GM18873 (cell line): ENCODE data around the gene HOXA10.

Source experiments
- ATAC-seq: cut with Tn5 transposase; IDR thresholded peaks from one replicate; pipeline ENCODE4 v1.9.1; 2021; ENCODE audit warnings: mild to moderate bottlenecking, moderate library complexity, moderate number of reproducible peaks; ENCODE audit not compliant: unreplicated experiment, low FRiP score

Gene HOXA10

DNA sequence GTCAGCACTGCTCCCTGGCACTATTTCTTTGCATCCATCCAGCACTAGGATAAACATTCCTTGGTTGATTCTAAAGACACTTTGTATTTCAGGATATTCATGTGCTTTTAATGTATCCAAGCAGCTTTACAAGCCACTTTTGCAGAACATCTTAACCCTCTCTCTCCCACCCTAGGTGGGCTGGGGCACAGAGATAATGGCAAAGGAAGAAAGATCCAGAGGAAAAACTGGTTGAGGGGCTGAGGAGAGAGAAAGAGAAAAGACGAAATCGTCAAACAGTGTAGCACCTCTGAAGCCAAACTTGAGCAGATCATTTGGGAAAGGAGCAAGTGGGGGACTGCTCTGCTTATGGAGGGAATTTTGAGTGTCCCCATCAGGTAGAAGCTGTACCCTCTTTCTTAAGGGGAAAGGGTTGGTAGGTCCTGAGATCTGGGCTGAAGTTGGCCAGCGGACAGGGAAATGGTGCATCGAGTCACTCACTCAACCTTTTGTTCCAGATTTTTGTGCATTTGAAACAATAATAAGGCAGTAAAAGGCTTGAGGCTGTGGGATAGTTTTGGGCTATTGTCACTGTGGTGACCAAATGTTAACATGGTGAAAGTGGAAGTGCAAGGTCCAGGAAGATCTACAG, 30.0 kb upstream of the HOXA10 start:
- ATAC-seq = no peak

DNA sequence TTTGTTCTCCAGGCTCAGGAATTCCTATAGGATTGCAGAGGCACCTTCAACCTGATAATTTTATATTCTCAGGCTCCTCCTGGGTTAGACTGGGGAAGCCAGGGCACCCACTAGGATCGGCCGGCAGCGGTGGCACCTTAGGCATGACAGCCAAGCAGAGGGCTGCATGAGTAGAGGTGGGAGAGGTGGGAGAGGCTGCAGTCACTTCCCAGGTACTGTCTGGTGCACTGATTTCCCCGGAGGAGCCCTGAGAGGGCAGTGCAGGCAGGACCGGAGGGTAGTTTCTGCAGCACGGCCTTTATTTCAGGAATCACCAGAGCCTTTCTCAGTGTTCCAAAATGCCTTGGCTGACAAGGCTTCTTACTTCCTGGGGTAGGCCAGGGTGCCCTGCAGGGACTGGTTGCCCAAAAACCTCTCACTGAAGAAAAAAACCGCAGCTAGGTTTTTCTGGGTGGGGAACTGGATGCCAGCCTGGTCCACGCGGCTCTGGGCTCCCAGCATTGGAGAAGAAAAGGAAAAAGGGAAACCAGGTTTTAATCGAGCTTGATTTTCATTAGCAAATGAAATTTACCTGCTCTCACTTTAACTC, 29.3 kb upstream of the HOXA10 start:
- ATAC-seq = no peak

DNA sequence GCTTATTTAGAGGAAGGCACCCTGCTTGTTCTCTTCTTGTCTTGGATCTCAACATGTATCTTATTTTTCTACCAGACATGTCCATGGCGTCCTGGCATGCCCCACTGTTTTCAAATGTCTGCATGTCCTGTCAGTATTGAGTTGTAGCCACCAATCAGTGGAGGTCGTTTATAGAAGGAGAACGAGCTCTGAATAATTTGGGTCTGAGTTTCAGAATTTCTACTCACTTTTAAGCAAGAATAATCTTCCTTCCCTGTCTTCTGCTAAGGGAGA, 28.7 kb upstream of the HOXA10 start:
- no peak for ATAC-seq

DNA sequence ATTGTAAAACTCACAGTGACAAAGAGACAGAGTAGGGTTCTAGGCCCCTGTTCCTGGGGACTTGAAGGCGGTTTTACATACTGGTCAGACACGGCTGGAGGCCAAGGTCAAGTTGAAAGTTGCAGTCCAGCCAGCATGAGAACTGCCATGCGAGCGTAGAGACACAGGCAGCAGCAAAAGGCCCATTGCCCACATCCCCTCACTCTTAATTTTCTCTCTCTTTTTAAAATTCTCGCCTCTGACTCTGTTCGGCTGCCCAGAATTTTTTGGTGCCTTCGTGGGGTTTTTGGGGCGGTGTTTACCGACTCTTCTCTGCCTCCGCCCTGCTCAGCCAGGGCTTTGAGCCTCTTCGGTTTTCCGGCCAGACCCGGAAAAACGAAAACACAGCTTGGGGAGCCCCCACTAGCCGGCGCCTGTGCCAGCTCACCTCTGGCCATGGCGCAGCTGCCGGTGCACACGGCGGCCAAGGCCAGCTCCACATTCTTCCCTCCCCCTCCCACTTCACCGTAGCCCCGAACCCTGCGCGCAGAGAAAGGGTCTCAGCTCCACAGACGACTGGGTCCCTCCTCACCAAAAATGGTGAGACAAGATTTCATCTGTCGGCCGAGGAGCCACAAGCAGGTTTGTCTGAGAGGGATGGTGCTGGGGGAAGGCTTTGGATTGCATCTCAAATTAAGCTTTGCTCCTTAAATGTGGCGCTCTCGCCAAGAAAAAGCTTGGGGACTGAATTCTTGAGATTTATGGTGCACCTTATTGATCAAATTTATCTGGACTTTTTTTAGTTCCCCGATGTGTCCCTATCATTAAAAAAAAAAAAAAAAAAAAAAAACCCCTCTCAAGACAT, 28.1 kb upstream of the HOXA10 start:
- ATAC-seq = no peak

DNA sequence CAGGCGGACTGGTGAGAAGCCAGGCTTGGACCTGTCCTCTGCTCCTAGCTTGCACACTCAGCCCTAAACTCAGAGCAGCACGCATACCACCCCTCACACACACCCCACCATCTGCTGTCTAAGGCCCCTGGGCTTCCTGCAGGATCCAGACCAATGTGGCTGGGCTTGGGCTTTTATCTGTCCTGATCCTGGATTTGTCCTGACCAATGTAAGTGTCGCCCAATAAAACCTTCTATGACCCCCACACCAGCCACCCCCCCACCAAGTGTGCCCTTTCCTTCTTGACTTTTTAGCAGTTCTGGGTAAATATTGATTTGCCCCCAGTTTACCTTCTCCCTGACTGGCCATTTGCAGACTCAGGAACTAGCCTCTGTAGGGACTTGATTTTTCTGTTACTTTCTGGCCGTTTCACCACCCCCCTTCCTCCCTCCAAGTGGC, 27.5 kb upstream of the HOXA10 start:
- ATAC-seq = no peak

DNA sequence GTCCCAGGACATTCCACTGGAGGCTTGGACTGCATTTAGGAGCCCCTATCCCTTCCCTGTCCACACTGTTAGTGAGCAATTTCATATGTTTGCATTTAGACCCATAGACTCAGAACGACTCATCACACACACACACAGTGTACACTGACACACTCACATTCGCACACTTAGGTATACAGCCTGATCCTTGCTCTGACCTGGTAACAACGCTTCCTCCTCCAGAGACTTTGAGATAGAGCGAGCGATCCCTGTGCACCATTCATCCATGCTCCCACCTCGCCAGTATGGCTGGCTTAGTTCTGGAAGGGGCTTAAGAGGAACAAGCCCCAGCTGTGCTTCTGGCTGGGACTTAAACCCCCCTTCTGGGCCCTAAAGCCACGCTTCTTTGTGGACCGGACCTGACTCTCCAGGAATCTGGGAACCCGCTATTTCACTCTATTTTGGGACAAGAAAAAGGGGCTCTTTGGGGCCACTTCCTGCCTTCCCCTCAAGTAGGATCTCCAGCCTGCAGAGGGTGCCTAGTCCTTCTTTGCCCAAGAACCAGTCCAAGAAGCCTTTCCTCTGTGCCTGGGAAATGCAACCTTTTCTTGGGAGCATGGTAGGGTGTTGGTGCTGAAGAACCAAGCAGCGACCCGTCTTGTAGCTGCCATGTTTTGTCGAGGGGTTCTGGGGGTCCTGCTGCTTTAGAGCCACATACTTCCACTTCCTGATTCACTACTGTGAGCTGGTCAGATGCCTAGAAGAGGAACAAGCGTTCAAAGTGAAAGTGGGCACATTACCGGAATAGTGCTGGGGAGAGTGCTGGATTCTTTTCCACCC, 26.9 kb upstream of the HOXA10 start:
- no peak for ATAC-seq

DNA sequence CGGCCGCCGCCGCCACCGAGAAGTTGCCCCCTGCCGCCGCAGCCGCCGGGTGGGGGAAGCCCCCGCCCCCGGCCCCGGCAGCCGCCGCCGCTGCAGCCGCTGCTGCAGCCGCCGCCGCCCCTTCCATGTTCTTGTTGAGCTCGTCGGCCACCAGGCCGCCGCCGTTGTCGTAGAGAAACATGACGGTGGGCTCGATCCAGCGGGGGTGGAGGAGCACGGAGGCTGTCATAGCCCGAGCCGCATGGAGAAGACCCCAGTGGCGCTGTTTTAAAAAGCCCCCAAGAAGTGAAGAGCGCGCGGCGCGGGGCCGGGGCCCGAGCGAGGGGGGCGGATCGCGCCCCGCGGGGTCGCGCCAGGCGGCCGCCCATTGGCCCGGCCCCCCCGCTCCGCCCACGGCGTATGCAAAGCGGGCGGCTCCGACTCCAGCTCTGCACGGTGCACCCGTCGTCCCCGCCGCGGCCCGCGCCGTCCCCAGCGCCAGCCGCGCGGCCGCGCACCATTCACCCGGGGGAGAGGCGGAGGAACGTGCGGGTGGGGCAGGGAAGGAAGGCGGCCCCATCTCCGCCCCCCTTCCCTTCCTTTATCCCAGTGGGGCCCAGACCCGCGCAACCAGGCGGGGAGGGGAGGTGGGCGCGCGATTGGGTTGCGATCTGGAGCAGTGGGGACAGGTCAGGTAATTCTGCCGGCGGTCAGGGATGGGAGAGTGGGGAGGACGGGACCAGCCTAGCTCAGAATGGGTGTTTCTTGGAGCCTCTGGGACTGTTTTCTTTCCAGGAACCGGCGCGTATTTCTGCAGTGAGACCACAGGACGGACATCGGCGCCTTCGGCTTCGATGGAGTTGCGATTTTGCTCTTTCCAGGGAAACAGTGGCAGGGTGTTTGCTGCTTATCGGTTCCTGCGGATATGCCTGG, 26.0 kb upstream of the HOXA10 start, which contains the start of gene HOXA13:
HOXA13 (minus strand) TSS at position 243 of the 912 bp plus-strand sequence; CDS start at position 229, 14 bp downstream.
- no peak for ATAC-seq

DNA sequence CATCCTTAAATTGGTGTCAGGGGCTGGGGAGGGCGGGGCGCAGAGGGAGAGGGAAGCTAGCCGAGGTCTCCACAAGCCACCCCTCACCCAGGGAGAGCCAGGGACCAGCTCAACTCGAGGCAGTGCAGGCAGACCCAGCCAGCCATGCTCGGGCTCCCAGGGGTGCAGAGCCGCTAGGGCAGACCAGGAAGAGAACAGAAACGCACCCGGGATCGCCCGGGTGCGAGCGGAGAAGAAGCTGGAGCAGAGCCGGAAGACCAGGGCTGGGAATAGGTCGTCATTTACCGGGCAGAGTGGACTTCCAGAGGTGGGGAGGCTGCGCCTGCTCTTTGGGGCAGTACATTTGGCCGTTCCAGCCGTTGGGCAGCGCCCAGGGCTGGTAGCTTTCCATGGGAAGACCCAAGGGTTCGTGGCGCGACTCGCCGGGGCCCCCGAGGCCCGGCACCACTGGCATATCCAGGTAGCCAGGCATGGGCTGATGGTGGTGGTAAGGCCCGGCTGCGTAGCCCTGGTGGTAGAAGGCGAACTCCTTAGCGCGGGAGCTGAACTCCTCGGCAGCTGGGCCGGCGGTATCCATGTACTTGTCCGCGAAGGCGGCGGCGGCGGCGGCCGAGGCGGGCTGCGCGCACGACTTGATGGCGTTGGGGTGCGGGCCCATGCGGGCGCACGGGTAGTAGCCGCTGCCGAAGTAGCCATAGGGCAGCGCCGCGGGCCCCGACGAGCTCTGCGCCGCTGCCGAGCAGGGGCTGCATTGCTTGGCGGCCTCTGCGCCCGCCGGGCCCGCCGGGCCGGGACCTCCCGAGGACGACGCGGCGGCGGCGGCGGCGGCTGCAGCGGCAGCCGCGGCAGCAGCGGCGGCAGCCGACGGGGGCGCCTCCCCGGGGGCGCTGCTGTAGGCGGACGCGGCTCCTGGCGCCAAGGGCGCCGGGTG, 25.0 kb upstream of the HOXA10 start:
- ATAC-seq = no peak

DNA sequence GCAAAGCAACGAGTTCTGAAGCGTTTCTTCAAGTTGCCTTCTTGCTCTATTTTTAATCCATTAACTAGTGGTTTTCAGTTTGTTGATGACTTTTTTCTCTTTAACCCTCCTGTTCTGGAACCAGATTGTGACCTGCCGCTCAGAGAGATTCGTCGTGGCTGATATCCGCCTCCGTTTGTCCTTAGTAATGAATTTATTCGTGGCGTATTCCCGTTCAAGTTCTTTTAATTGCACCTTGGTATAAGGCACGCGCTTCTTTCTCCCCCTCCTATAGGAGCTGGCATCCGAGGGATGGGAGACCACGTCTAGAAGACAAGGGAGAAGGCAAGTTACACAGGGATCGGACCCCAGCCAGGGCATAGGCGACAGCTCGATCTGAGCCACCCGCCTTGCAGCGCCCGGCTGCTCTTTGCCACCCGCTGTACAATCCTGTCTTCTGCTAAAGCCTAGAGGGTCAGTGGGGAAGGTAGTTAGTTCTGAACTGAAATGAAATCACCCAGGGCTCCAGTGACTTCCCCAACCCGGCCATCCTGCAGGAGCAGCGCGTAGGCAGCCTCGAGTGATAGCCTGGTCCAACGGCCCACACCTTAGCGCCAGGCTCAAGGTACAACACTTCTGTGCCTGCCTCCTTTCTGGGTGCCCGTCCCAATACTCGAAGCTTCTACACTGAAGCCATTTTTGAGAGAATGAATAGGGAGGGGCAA, 24.2 kb upstream of the HOXA10 start:
- ATAC-seq = no peak

DNA sequence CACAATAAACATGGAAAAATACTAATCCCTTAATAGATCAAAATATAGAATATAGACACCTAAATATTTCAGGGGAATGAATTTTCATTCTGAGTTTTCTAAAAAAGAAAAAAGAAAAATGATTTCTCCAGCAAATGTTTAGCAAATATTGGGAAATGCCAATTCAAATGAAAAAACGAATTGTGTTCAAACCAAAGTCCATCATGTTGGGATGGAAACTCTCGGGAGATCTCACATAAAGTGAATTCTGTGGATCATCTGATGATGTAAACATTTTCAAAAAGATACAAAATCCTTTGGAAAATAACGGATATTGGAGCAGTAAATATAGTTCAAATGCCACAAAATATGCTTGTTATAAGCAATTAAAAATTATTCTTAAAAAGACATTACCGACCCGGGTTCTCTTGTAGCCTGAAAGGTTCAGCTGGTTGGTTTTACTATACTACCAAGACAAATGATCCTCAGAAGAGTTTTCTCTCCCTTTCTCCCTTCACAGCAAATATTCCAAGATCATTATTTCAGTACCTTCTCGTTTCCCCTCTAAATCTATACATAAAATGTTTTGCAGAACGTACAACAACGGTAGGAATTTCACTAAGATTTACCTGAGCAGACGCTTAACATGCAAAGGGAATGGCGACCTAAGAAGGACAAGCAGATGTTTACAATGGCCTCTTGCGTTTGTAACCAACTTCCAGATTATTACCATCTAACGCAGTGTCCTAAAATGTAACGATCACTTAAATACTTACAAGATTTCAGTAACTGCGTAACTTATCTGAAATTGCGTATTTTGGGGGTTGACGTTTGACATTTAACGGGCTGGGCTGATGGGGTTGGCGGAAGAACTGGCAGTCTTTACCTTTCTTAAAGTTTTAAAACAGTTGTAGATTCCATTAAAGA, 23.3 kb upstream of the HOXA10 start:
- no peak for ATAC-seq

DNA sequence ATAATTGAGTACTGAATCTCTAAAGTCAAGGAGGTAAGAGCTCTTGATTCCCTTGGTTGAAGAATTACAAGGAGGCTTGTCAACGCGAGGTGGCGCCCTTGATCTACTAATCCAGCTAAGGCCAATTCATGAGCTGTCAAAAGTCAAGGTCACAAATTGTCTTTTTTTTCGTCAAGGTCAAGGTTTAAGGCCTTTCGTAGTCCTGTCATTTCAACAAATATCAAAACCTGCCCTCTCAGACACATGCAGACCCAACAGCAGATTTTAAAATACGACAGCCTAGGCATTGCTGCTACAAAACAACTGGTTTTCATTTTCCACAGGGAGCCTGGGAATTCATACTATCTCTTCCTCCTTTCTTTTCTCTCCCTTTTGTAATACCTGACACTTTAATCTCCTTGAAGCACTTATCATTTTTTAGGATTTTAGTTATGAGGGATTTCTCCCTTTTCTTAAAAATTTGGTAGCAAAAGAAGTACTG, 22.2 kb upstream of the HOXA10 start:
- no peak for ATAC-seq

DNA sequence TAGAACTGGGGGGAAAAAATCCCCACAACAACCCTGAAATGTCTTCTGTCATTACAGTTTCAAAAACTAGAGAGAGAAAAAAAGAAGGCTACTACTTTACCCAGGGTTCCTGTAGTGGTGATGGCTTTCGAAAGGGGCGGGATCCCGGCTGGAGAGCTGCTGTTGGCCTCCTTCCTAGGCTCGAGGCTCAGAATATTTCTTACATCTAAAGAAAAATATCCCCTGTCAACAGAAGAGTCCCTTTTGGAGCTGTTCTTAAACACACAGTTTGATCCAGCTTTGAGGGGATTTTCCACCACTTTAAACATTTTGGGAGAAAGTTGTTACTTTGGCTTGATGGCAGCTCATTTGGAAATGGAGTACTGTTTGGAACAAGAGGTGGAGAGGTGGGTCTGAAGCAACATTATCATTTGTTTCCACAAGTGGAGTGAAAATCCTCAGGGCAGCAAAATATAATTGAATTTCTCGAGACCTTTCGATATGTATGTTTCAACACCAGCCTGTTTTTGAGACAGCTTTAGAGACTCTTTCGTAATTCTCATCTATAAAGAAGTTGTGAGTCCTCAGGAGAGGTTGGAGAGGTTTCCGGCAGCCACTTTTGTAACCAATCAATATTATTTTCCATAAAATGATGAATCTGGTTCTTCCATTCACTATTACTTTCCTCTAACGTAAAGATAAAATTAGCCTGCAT, 20.7 kb upstream of the HOXA10 start:
- no peak for ATAC-seq

DNA sequence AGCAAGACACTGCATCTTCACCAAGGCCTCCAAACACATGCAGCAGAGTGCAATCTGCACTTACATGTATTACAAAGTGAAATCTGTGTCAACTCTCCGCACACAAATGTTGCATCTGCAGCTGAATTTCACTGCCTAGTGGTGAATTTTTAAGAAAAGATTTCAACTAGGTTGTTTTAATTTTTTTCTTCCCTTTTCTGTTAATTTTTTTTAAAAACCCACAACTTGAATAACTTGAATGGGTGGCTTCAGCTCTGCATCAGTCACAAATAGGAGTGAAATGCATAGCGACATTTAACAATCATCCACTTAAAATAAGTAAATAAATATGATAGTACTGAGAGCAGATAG, 19.9 kb upstream of the HOXA10 start:
- no peak for ATAC-seq

DNA sequence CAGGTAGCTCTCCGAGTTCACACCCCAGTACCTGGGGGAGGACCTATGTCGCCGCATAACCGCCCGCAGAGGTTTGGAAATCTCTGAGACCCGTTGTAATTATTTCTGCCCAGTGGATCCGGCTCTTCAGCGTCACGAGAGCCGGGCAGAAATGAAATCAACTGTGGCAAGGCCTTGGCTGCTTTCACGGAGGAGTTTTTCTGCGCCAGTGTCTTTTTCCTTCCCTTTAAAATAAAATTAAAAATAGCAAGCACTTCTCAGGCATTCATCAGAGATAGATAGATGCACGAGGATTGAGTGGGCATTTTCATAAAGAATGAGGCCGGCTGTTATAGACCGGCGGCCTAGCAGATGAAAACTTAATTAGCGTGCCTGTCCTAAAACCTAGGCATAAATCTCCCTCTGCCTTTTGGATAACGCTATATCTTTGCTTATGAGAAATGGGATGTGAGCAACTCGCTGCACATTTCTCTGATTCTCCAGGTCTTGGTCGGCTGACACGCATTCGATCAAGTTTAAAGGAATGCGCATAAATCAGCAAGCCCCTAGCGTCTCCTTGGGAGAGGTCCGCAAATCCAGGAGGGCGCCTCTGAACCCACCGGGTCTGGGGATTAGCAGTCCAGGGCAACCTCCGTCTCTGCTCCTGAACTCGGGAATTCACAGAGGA, 19.3 kb upstream of the HOXA10 start:
- no peak for ATAC-seq

DNA sequence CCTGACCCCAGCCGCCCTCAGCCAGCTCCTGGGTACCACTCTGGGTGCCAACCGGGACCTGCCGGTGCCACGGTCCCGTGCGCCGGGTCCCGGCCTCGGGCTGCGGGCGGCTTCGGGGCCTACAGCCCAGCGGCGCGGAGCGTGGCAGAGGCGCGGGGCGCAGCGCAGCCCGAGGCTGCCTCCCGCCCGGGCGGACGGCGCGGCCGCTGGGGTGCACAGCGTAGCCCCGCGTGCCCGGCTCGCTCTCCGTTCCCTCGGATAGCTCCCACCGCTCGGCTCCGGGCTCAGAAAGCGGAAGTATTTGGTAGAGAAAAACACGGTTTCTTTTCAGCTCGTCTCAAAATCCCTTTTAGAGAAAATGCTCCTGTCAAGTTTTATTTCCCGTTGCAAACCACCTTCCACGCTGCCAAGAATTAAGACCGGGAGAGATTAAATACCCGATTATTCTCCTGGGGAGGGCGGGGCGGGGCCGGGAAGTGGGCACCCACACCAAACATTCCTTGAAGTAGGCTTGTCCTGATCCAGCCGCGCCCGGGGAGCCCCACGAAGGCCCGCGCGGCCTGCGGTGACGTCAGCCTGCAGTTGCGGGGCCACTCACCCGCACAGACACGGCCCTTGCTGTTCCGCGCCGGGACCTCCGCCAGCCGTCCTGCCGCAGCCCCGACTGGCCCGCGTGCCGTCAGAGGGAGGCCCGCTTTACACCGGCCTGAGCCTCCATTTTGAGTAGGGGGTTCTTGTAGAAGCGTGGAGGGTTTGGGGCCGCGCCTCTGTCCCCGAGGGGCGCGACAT, 18.6 kb upstream of the HOXA10 start:
- no peak for ATAC-seq
